ENCODE measurements around the gene MACROH2A2. TPM values are rescaled to one million over a fixed set of nuclear protein-coding genes. Genes with fewer than 3 reads are reported as not detected.
A peak's percentile ranks its signal among the peaks of the same experiment; 100 is the strongest.
"Not testable (repeated sequence)": the region's sequence is repeated elsewhere in the genome, so short reads cannot be mapped to it uniquely, and the experiment has no call there.

Gene MACROH2A2
- total RNA-seq, 1 donor: 3.9 TPM

- no peak for DNase-seq (ENCODE audit: low read depth)
- H3K4me3 ChIP-seq (ENCODE audit: low read depth, low read length): no peak overlapping the region
These were observed 13.7 kb upstream of the MACROH2A2 start for GRCh38 chr10:70038923-70039322.

GRCh38 chr10:70041016-70041415, 11.6 kb upstream of the MACROH2A2 start:
- DNase-seq (ENCODE audit: low read depth): no peak
- no peak for TF ChIP-seq CTCF (IDR thresholded peaks at IDR 0.05; ENCODE audit: insufficient read depth, low read depth, low read length)
- no peak overlapping the region for H3K4me3 ChIP-seq (ENCODE audit: low read depth, low read length)

More at GRCh38 chr10:70038923-70039322, 13.7 kb upstream of the MACROH2A2 start:
- TF ChIP-seq CTCF (IDR thresholded peaks at IDR 0.05; ENCODE audit: insufficient read depth, low read depth, low read length): no peak

- not testable (repeated sequence) for DNase-seq (ENCODE audit: low read depth); H3K4me3 ChIP-seq (ENCODE audit: low read depth, low read length)
These were observed 10.9 kb upstream of the MACROH2A2 start for GRCh38 chr10:70041739-70042138.

- not testable (repeated sequence) for DNase-seq (ENCODE audit: low read depth); H3K4me3 ChIP-seq (ENCODE audit: low read depth, low read length)
These were observed 5.6 kb upstream of the MACROH2A2 start for GRCh38 chr10:70047066-70047465.

- no peak for DNase-seq (ENCODE audit: low read depth)
- no peak for TF ChIP-seq CTCF (IDR thresholded peaks at IDR 0.05; ENCODE audit: insufficient read depth, low read depth, low read length)
- no peak overlapping the region for H3K4me3 ChIP-seq (ENCODE audit: low read depth, low read length)
These were observed 4.5 kb upstream of the MACROH2A2 start for GRCh38 chr10:70048030-70048723.

- TF ChIP-seq CTCF (IDR thresholded peaks at IDR 0.05; ENCODE audit: insufficient read depth, low read depth, low read length): no peak
- H3K4me3 ChIP-seq (ENCODE audit: low read depth, low read length): no peak overlapping the region
- DNase-seq (ENCODE audit: low read depth): no peak
These were observed 798 bp upstream of the MACROH2A2 start for GRCh38 chr10:70051848-70052247.

GRCh38 chr10:70053218-70053840, 683 bp downstream of the MACROH2A2 start:
- H3K4me3 ChIP-seq (ENCODE audit: low read depth, low read length): peak overlapping the region; percentile 54
- DNase-seq (ENCODE audit: low read depth): peak; percentile 5
- no peak for TF ChIP-seq CTCF (IDR thresholded peaks at IDR 0.05; ENCODE audit: insufficient read depth, low read depth, low read length)

- DNase-seq (ENCODE audit: low read depth): no peak
- no peak for TF ChIP-seq CTCF (IDR thresholded peaks at IDR 0.05; ENCODE audit: insufficient read depth, low read depth, low read length)
- peak overlapping the region; percentile 33 for H3K4me3 ChIP-seq (ENCODE audit: low read depth, low read length)
These were observed 1.2 kb downstream of the MACROH2A2 start for GRCh38 chr10:70053841-70054288.
